NOMO-1 treated with dmso at 0.1 percent for 144 hours (cell line): ENCODE data around the gene ECSCR.

Experiments used
- DNase-seq: peaks from one replicate; lab custom pipeline; 2025; ENCODE audit not compliant: unreplicated experiment; lab: John Stamatoyannopoulos, UW

The ECSCR gene

DNA sequence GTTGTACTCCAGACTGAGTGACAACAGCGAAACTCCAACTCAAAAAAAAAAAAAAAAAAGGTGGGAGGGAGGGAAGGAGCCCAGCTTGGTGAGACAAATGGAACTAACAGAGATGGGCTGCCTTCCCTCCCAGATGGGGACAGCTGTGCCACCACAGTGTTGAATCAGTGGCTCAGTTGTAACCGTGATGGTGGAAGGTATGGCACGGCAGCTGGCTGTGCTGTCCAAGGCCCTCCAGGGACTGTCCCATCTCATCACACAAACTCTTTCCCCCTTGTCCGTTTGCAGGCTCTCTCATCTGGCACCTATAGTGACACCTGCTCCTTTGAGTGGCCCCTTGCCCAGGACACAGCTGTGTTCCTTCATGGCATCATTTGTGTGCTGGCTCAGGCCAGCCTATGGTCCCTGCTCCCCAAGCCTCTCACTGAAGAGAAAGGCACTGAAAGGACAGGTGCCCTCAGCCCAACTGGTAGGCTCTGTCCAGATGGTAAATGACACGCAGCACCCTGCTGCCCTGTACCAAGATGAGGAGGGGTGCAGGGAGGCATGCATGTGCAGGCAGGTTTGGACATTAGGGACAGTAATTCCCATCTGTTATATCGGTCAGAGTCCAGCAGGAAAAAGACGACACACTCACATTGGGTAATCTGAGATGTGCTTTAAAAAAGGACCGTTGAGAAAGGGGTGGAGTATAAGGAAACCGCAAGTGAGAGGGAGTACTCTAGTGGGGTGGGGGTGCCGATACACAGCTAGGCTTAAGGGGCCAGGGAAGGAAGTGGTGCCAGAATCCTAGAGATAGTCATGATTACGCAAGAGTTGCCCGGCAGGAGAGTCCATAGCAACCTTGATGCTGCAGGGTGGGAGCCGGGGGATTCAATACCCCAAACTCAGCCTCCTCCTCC, 12.6 kb upstream of the ECSCR start:
- peak; percentile 98 for DNase-seq

DNA sequence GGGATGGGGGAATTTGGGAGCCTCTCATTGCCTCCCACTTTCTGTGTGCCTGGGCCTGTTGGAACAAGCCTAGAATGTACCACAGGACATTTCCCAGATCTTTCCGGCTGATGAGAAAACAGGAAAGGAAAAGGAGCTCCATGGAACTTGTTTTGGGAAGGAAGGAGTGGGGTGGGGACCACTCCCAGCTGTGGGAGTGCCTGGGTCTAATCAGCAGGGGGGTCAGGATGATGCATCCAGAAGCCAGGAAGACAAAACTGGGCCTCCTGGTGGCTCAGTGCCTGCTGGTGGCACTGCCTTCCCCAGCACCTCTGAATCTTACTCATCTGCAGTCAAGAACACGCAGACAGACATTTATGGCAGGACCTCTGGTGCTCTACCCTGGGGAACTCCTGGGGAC, 11.0 kb upstream of the ECSCR start:
- no peak for DNase-seq

DNA sequence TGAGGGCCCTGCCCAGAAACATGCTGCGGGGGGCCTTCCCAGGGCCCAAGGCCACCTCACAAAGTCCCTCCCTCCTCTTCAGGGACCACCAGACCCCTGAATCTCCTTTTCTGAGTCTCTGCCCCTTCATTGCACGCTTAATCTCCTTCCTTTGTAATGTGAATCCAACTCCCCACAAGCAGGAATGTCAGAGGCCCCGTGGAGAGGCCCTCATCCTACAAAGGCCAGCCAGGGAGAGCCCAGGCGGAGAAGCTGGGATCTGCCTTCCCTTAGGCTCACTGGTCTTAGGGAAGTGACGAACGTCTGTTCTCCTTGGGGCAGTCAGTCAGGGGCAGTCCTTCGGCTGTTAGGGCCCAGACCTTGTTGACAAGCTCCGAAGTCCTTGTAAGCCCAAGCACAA, 10.6 kb upstream of the ECSCR start:
- DNase-seq = no peak

DNA sequence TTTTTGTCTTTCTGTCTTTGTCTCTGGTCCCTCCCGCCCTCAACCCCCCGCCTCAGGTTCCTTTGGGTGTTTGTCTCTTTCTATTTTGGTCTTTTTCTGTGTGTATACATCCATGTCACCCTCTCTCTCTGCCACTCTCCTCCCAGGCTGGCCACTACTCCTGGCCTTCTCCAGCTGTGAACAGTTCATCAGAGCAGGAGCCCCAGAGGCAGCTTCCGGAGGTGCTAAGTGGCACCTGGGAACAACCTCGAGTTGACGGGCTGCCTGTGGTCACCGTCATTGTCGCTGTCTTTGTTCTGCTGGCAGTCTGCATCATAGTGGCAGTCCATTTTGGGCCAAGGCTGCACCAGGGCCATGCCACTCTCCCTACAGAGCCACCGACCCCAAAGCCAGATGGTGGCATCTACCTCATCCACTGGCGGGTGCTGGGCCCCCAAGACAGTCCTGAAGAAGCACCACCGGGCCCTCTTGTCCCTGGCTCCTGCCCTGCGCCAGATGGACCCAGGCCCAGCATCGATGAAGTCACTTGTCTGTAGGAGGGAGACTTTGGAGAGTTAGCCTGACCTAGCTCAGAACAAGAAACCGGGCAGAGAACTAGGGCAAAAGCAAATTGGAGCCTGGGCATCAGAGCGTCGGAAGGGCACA, 10.0 kb upstream of the ECSCR start:
- DNase-seq = no peak

DNA sequence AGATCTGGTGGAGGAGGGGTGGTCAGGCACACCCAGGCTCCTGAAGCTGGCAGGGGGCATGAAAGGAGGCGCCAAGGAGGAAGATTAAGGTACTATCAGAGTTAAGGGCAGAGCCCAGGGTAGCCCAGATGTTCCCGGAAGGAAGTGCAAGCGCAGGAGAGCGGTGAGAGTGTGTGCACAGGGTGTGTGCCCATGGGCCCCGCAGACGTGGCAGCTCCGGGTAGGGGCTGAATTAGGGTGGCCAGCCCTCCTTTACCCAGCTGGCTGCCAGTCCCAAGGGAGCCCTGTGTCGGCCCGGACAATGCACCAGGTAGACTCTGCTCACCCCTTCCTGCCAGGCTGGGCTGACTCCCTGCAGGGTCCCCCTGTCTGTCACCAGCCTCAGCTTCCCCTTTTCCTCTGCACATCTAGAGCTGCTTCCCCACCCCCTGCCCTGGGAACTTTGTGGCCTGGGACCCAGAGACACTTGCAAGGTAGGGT, 8.3 kb upstream of the ECSCR start, which contains the start of gene SMIM33:
Gene SMIM33, plus strand, starts transcription at position 184 of the 480 bp plus-strand sequence. Its CDS starts 118 bp downstream, at position 302.
- DNase-seq = peak; percentile 62

DNA sequence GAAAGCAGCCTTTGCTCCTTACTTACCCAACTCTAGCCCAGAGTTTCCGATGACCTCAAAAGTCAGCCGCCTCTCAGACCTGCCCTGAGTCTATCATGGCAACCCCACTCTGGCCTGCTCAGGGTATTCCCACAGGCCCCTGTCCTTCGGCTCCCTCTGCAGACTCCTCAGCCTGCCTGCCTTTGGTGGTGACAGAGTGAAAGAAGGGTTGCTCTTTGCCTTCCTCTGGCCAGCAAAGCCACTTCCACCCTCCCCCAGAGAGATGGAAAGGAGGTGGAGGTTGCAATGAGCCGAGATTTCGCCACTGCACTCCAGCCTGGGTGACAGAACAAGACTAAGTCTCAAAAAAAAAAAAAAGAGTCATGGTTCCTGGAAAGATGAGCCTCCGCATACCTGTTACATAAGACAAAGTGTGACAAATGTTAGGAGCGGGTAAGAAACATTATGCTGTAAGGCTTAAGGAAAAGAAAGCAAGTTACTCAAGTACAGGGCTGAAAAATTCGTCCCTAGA, 5.9 kb upstream of the ECSCR start:
- peak; percentile 73 for DNase-seq

DNA sequence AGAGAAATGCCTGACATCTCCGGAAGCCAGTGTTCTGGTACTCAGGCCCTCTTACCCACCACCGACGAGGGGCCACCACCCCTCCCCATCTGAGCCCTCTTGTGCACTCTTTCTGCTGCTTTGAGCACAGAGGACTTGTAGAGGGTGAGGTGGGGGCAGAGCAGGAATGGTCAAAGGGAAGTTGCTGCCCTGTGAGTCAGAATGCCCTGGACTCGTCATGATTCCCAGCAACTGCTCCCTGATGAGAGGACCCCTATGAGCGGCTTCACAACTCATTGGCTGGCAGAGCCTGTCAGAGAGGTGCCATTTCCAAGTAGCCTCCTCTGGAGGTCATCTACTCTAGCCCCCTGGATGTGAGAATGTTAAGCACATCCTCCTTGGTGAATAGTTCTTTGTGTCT, 845 bp downstream of the ECSCR start:
- no peak for DNase-seq

DNA sequence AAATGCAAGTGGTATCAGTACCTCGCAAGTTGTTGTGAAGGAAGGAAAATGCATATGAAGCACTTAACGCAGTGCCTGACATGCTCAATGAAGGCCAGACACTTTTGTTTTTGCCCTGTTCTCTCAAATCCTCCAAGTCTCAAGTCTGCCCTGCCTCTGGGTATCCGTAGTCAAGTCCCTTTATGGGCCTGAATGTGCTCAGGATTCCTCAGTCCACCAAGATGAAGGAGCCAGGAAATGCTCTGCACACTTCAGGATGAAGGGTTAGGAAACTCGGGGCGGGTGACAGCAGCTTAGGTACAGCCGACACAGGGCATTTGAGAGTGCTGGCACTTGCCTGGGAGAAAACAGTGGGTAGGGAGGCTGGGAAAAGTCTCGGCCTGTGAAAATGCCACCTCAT, 1.4 kb downstream of the ECSCR start:
- DNase-seq = no peak

DNA sequence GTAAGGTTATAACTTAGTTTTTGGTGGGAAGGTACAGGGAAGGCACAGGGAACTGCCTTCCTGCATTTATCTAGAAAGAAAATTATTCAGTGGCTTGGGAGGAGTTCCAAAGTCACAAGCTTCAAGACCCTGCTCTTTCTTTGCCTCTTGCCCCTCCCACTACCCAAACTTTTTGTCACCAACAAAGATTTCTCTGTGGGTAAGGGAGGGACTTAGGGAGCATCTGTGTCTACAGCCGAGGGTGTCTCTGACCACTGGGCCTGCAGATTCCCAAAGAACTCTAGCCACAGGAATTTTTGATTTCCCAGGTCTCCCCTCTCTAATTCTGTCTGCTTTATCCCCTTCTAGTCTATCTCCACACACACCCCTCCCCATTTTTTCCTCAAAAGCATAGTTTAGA, 2.1 kb downstream of the ECSCR start:
- no peak for DNase-seq

DNA sequence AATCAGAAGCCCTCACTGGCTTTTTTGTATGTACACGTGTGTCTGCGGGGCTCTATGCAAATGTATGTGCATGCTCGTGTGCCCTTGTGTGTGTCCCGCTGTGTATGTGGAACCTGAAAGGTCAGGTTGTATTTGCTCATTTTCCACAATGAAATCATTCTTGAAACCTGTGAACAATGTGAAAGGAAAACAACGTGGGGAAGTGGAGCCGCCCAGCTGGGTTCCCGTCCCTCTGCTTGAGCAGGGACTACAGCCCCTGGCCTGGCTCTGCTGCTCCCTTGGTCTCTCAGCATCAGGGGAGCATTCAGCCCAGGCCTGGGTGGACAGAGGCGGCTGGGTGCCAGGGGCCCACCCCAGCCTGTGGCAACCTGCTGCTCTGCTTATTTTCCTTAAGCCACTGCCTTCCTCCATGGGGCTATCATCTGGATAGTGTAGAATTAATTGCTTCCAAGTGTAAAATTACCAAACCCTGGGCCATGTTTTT, 3.0 kb downstream of the ECSCR start:
- no peak for DNase-seq

DNA sequence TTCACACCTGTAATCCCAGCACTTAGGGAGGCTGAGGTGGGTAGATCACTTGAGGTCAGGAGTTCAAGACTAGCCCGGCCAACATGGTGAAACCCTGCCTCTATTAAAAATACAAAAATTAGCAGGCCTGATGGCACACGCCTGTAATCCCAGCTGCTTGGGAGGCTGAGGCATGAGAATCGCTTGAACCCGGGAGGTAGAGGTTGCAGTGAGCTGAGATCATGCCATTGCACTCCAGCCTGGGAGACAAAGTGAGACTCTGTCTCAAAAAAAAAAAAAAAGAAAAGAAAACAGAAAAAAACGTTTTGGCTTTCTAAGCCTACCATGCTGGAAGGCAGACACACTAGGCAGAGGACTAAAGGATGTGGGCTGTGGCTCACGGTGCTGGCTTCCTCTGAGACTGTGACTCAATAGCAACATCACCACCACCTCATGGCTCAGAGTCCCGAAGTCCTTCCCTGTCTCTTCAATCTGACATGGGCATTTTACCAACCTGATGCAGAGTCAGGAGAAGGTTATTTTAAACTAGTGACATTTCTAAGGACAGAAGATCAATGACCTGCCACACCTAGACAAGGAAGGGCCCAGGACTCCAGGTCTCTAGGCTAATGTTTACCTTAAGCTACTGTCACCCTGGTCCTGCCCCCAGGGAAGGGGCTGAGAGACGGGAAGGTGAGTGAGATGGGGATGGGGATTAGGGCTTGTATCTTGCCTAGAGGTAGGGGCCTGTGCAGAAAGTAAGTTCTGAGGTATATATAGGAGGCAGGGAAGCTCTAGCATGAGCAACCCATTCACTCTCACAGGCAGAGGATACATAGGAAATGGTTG, 3.7 kb downstream of the ECSCR start:
- no peak for DNase-seq

DNA sequence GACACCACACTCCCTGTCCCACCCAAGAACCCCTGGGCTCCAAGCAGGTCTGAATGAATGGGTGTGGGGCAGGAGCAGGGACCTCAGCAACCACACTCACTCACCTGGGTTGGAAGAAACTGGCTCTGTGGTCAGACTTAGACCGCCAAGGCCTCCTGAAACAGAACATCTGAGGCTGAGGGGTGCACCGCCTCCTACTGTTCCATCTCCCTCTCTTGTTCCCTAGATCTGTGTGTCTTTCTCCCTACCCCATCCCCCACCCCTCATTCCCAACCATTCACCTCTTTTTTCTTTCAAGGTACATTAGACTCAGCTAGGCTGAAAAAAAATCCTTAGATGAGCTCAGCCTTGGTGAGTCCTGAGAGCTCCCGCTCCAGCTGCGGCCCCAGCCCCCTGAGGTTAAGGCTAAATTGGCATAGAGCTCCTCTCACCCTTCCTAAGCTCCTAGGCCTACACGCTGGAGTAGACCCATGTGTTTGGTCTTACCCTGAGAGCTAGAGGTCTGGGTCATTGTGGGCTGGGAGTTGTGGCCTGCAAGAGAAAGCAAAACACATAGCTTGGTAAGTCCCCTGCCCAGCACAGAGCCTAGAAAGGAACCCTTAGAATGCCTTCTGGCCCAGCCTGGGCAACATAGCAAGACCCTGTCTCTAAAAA, 4.8 kb downstream of the ECSCR start:
- no peak for DNase-seq

DNA sequence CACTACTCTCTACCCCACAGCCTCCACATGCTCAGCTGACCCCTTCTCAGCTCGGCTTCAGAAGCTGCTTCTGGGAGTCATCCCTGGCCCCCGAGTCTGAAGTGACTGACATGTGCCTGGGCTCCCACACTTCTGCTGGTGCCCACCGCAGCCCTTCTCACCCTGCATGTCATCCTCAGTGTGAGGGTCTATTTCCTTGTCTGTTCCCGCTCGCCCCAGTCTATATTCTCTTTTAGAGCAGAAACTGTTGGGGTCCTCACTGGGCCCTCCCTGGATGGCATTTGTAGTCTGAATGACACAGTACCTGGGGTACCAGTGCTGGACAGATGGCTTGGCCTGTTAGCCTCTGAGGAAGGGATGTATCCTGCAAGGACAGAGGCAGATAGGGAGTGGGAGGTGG, 5.3 kb downstream of the ECSCR start:
- no peak for DNase-seq

DNA sequence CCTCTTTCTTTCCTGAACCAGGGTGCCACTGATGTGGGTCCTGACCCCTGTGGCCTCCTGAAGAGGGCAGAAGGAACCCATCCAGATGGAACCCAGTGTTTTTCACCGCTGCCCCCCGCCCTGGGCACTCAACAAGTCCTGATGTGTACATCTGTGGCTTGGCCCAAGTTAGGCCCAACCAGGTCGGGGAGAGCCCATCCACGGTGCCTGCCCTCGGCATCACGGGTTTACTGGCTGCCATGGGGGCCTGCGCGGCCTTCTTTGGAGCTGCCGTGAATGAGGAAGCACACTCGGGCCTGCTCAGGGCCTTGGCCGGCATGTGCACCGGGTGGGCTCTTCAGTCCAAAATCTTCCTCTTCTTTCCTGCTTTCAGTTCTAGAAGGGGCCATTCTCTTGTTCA, 5.8 kb downstream of the ECSCR start:
- DNase-seq = no peak

DNA sequence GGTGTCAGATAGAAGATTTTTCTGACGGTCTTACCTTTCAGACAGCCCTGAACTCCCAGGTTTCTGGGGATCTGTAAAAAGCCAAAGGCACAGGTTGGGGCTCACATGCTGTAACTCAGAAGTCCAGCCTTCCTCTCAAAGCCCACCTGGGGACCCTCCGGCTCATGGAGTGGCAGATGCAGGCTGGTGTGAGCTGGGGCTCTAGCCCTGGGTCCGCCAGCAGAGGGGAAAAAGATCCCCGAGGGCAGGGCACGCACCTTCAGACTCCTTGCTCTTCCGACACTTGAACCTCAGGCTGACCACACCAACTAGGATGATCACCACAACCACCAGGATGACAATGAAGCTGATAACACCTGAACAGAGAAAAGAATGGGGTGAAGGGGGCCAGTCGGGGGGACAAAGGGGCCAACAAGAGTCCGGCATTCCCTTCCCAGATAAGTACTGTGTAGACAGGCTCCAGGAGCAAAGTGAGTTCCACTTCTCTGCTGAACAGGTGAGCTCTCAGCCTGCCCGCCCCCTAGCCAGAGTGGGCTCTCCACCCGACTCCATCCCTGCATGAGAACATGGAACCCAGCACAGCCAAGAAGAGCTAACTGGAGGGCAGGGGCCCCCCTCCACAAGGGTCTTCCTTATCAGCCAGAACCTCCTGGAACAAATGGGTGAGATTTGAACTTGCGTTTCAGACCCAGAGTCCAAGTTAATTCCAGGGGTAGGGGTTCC, 7.8 kb downstream of the ECSCR start:
- DNase-seq = no peak

DNA sequence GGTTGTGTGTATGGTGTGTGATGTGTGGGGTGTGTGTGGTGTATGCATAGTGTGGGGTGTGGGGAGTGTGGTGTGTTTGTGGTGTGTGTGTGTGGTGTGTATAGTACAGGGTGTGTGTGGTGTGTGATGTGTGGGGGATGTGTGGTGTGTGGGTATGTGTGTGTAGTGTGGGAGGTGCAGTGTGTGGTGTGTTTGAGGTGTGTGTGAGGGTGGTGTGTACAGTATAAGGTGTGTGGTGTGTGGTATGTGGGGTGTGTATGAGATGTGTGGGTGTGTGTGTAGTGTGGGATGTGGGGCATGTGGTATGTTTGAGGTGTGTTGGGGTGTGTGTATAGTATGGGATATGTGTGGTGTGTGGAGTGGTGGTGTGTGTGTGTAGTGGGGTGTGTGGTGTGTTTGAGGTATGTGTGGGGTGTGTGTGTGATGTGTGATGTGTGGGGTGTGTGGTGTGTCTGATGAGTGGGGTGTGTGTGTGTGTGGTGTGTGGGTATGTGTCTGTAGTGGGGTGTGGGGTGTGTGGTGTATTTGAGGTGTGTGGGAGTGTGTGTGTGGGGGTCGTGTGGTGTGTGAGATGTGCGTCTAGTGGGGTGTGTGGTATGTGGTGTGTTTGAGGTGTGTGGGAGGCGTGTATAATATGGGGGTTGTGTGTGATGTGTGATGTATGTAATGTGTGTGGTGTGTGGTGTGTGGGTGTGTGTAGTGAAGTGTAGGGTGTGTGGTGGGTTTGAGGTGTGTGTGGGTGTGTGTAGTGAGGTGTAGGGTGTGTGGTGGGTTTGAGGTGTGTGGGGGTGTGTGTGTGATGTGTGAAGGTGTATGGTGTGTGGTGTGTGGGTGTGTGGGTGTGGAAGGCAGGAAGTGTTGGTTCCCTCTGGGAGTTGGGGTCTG, 8.6 kb downstream of the ECSCR start:
- no peak for DNase-seq

DNA sequence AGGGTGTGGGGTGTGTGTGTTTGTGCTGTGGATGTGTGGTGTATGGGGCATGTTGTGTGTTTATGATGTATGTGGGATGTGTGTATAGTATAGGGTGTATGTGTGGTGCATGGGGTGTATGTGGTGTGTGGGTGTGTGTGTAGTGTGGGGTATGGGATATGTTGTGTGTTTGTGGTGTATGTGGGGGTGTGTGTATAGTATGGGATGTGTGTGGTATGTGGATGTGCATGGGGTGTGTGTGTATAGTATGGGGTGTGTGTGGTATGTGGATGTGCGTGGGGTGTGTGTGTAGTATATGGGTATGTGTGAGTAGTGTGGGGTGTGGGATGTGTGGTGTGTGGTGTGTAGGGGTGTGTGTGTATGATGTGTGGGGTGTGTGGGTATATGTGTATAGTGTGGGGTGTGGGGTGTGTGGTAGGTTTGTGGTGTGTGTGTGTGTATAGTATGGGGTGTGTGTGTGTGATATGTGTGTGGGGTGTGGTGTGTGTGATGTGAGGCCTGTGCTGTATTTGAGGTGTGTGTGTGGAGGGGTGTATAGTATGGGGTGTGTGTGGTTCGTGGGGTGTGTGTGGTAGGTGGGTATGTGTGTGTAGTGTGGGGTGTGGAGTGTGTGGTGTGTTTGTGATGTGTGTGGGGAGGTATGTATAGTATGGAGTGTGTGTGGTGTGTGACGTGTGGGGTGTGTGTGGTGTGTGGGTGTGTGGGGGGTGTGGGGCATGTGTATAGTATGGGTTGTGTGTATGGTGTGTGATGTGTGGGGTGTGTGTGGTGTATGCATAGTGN, 10.5 kb downstream of the ECSCR start:
- DNase-seq = no peak

DNA sequence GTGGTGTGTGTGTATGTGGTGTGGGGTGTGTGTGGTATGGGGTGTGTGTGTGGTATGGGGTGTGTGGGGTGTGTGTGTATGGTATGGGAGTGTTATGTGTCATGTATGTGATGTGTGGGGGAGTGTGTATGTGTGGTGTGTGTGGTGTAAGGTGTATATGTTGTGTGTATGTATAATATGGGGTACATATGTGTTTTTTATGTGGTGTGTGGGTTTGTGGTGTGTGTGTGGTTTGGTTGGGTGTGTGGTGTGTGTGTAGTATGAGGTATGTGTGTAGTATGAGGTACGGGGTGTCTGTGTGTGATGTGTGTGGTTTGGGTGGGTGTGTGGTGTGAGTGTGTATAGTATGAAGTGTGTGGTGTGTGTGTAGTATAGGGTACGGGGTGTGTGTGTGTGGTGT, 11.4 kb downstream of the ECSCR start:
- no peak for DNase-seq
